Thoracic aorta (tissue), 2 donors: ENCODE results near the gene GPR153. TPM values are rescaled to one million over a fixed set of nuclear protein-coding genes. Genes with fewer than 3 reads are reported as not detected.
"Not testable (repeated sequence)": the region's sequence is repeated elsewhere in the genome, so short reads cannot be mapped to it uniquely, and the experiment has no call there.

ENCODE experiments used
- ATAC-seq: fragments of 150-250 bp; one replicate; pipeline ENCODE4 v1.8.0; 2017; ENCODE audit warnings: low read depth; ENCODE audit not compliant: insufficient number of reproducible peaks, low FRiP score
- DNase-seq: peaks from one replicate; pipeline ENCODE4 v3.0.0-alpha.2; 2020; ENCODE audit warnings: low spot score
- H3K27ac ChIP-seq, 2 donors: fragments of 200-600 bp; sonication (generic); 1 replicate in 1 of 2; 2 replicates in 1 of 2; pipeline ENCODE4 v1.5.1; 2016; ENCODE audit warnings: mild to moderate bottlenecking in 2 of 2, moderate library complexity in 2 of 2
- H3K27me3 ChIP-seq: fragments of 200-600 bp; sonication (generic); replicated peaks from 2 replicates; pipeline ENCODE4 v1.6.0; 2016; ENCODE audit warnings: mild to moderate bottlenecking; ENCODE audit not compliant: insufficient read depth
- H3K36me3 ChIP-seq: fragments of 200-600 bp; sonication (generic); one replicate; pipeline ENCODE4 v1.5.1; 2016
- H3K4me1 ChIP-seq, 2 donors: fragments of 200-600 bp; sonication (generic); 1 replicate in 1 of 2; 2 replicates in 1 of 2; pipeline versions ENCODE4 v1.5.1 to v1.6.0; 2016; ENCODE audit warnings: low read depth in 2 of 2, mild to moderate bottlenecking in 1 of 2; ENCODE audit not compliant: control insufficient read depth in 1 of 2
- H3K4me3 ChIP-seq: fragments of 200-600 bp; sonication (generic); 2 replicates; pipeline ENCODE4 v1.5.1; 2016; ENCODE audit warnings: mild to moderate bottlenecking
- H3K9me3 ChIP-seq: fragments of 200-600 bp; sonication (generic); 2 replicates; pipeline ENCODE4 v1.5.1; 2016
- CTCF ChIP-seq: fragments of 200-600 bp; sonication (generic); IDR thresholded peaks from one replicate; pipeline ENCODE4 v1.5.1; 2019; ENCODE audit warnings: antibody characterized with exemption
- total RNA-seq, 2 donors: library from RNA; depleted of rRNA; stranded (reverse); fragments of >200 nt; gene quantifications; one replicate each; pipeline versions ENCODE4 v1.1.0 to v1.2.3, GENCODE V29; 2016

The GPR153 gene
- total RNA-seq, result 1 to 10 TPM; 4.6 to 4.7 TPM

- H3K27me3 ChIP-seq, result peaks cover 4% of the 10 kb centered on the region
- no peaks in the 10 kb centered on the region for H3K9me3 ChIP-seq
- H3K4me1 ChIP-seq, result peaks cover 0 to 23% of the 10 kb centered on the region in 2 donors
- DNase-seq (no peak), ATAC-seq (no peak)
- H3K4me3 ChIP-seq, result peak within 1 kb of the TSS; percentile 74
- no peaks in the 10 kb centered on the region for H3K36me3 ChIP-seq
- H3K27ac ChIP-seq, result no peak within 1 kb of the TSS
- TF ChIP-seq CTCF, result no peak
Observed at GRCh38 chr1:6260961-6261614, at the start of gene GPR153. Gene GPR153, minus strand, starts transcription at chr1:6261098. Its CDS starts 6,193 bp downstream, at chr1:6254905.

GRCh38 chr1:6310116-6310848 lies 49.4 kb upstream of the GPR153 start:
- no peak for TF ChIP-seq CTCF
- no peak for DNase-seq

GRCh38 chr1:6309564-6309963 lies 48.7 kb upstream of the GPR153 start:
- DNase-seq (no peak), ATAC-seq (no peak)
- TF ChIP-seq CTCF, result no peak
- no peaks in the 10 kb centered on the region for H3K27me3 ChIP-seq
- H3K4me3 ChIP-seq, result no peak overlapping the region
- no peaks in the 10 kb centered on the region for H3K9me3 ChIP-seq
- no peak overlapping the region for H3K27ac ChIP-seq
- H3K4me1 ChIP-seq, result no peaks in the 10 kb centered on the region
- no peaks in the 10 kb centered on the region for H3K36me3 ChIP-seq

More at GRCh38 chr1:6310116-6310848, 49.4 kb upstream of the GPR153 start:
- H3K9me3 ChIP-seq, result no peaks in the 10 kb centered on the region
- H3K36me3 ChIP-seq, result no peaks in the 10 kb centered on the region
- H3K27ac ChIP-seq, result no peak overlapping the region
- no peaks in the 10 kb centered on the region for H3K27me3 ChIP-seq
- no peaks in the 10 kb centered on the region for H3K4me1 ChIP-seq
- ATAC-seq, result no peak
- no peak overlapping the region for H3K4me3 ChIP-seq

- no peak for TF ChIP-seq CTCF
- Histone ChIP-seq H3K9me3 (no peaks in the 10 kb centered on the region), H3K4me3 (no peak overlapping the region), H3K27me3 (no peaks in the 10 kb centered on the region), H3K36me3 (no peaks in the 10 kb centered on the region), H3K4me1 (no peaks in the 10 kb centered on the region), H3K27ac (no peak overlapping the region)
- DNase-seq (no peak), ATAC-seq (no peak)
Observed at GRCh38 chr1:6308449-6308848, 47.6 kb upstream of the GPR153 start.

- not testable (repeated sequence) for H3K27me3 ChIP-seq, H3K36me3 ChIP-seq, ATAC-seq, H3K4me1 ChIP-seq, DNase-seq, H3K4me3 ChIP-seq, H3K9me3 ChIP-seq, H3K27ac ChIP-seq
Observed at GRCh38 chr1:6307682-6308081, 46.8 kb upstream of the GPR153 start.
